Lower lobe of right lung (tissue), 2 donors: ENCODE results near the gene LMTK2. TPM values are rescaled to one million over a fixed set of nuclear protein-coding genes. Genes with fewer than 3 reads are reported as not detected.

Source experiments
- ATAC-seq, 2 donors: fragments of 200-7000 bp; cut with Tn5 transposase; one replicate each; pipeline ENCODE4 v1.9.1; 2020 to 2022; ENCODE audit warnings: mild to moderate bottlenecking in 2 of 2, moderate library complexity in 2 of 2
- DNase-seq: peaks from one replicate; pipeline ENCODE4 v3.0.0-alpha.2; 2020
- H3K27ac ChIP-seq: fragments of 200-600 bp; one replicate; pipeline ENCODE4 v1.8.0; 2022
- H3K27me3 ChIP-seq: fragments of 200-600 bp; one replicate; pipeline ENCODE4 v1.8.0; 2022; ENCODE audit warnings: low read depth
- H3K36me3 ChIP-seq: fragments of 200-600 bp; one replicate; pipeline ENCODE4 v1.8.0; 2022; ENCODE audit warnings: mild to moderate bottlenecking
- H3K4me1 ChIP-seq: fragments of 200-600 bp; one replicate; pipeline ENCODE4 v1.8.0; 2022
- H3K4me3 ChIP-seq: fragments of 200-600 bp; one replicate; pipeline ENCODE4 v1.8.0; 2022; ENCODE audit warnings: mild to moderate bottlenecking
- H3K9me3 ChIP-seq: fragments of 200-600 bp; one replicate; pipeline ENCODE4 v1.8.0; 2022
- intact Hi-C: fragments of 100-400 bp; cut with DNase I; formaldehyde crosslinking; loops from one replicate; pipeline ENCODE4 v1.11.0; 2022
- total RNA-seq: library from RNA; stranded (reverse); fragmentation: NEBNext Ultra II Directional; extraction: Animal tissue kit (Norgen Biotek cat#: 25700); gene quantifications from one replicate; pipeline ENCODE4 v1.2.1, GENCODE V29; 2021
- TF ChIP-seq, protein P1 (sequence below): fragments of 200-600 bp; IDR thresholded peaks from one replicate; pipeline ENCODE4 v1.8.0; 2022; ENCODE audit warnings: antibody characterized with exemption, mild to moderate bottlenecking
- donor health status: DM: no; HTN: yes; CAD: no; lungs with severe emphysema.

LMTK2 gene
- total RNA-seq, 1 donor from 2014 or later, result 24.5 TPM

DNA sequence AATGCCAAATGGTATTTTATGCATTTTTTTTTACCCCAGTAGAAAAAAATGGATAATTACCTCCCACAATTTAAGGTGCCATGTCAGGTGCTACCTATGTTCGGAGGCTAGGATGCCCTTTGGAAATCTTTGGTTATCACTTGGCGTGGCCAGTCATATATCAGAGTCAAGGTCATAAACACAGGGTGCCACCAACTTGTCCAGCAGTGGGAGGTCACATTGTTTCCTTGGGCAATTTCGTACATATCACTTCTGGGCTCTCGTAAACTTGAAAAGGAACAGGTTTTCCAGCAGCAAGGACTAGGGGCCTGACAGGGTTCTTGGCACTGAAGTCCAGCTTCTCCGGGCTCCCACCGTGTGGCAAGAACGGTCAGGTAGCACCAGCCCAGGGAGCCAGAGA, 56.6 kb downstream of the LMTK2 start:
- ATAC-seq, result peak; percentile 4 to 31
- no peaks in the 10 kb centered on the region for H3K27me3 ChIP-seq
- no peak for DNase-seq
- peak overlapping the region; percentile 48 for H3K27ac ChIP-seq
- H3K4me1 ChIP-seq, result no peaks in the 10 kb centered on the region
- no peak overlapping the region for H3K4me3 ChIP-seq
- TF ChIP-seq, protein P1, sequence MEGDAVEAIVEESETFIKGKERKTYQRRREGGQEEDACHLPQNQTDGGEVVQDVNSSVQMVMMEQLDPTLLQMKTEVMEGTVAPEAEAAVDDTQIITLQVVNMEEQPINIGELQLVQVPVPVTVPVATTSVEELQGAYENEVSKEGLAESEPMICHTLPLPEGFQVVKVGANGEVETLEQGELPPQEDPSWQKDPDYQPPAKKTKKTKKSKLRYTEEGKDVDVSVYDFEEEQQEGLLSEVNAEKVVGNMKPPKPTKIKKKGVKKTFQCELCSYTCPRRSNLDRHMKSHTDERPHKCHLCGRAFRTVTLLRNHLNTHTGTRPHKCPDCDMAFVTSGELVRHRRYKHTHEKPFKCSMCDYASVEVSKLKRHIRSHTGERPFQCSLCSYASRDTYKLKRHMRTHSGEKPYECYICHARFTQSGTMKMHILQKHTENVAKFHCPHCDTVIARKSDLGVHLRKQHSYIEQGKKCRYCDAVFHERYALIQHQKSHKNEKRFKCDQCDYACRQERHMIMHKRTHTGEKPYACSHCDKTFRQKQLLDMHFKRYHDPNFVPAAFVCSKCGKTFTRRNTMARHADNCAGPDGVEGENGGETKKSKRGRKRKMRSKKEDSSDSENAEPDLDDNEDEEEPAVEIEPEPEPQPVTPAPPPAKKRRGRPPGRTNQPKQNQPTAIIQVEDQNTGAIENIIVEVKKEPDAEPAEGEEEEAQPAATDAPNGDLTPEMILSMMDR, result no peak
- peaks cover 16% of the 10 kb centered on the region for H3K36me3 ChIP-seq
- intact Hi-C loops, result loop anchor here (10.0 kb wide), 1 partner anchor 58 kb away; the partner anchor contains the start of gene LMTK2
- no peaks in the 10 kb centered on the region for H3K9me3 ChIP-seq

DNA sequence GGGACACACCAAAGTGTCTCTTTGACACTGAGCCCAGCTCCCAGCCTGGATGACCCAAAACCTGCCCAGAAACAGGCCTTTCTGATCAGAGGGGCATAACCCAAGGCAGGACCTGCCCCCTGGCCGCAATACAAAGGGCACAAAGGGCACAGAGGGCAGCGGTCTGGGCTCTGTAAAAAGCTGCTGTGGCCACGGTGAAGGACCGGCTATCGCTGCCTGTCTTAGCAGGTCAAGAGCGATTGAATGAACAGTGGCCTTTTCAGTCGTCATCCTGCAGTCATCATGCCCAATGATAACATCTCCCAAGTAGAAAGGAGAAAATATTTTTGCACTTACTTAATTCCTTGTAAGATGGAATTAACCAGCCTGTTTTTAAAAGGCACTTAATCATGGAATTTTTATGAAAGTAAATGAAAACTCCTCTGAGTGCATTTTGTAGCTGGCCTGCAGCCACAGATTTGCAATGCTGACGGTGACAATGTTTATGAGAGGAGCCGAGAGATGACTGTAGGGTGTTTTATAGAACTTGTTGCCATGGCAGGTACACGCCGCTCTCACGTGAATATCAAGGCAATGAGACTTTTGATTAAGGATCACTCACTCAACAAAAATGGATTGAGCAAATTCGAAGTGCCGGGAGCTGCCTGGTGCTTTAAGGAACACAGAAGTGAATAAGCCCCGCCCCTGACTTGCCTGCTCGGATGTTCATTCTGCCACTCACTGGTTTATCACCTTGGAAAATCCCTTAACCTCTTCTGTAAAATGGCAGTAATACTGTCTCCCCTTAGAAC, 57.2 kb downstream of the LMTK2 start:
- Histone ChIP-seq H3K4me1 (no peaks in the 10 kb centered on the region), H3K4me3 (no peak overlapping the region), H3K9me3 (no peaks in the 10 kb centered on the region), H3K27me3 (no peaks in the 10 kb centered on the region), H3K27ac (peak overlapping the region; percentile 48), H3K36me3 (peaks cover 16% of the 10 kb centered on the region)
- intact Hi-C loops, result loop anchor here (10.0 kb wide), 1 partner anchor 59 kb away; the partner anchor contains the start of gene LMTK2
- no peak for DNase-seq
- TF ChIP-seq, protein P1, result no peak
- ATAC-seq, result peak; percentile 64 to 85

DNA sequence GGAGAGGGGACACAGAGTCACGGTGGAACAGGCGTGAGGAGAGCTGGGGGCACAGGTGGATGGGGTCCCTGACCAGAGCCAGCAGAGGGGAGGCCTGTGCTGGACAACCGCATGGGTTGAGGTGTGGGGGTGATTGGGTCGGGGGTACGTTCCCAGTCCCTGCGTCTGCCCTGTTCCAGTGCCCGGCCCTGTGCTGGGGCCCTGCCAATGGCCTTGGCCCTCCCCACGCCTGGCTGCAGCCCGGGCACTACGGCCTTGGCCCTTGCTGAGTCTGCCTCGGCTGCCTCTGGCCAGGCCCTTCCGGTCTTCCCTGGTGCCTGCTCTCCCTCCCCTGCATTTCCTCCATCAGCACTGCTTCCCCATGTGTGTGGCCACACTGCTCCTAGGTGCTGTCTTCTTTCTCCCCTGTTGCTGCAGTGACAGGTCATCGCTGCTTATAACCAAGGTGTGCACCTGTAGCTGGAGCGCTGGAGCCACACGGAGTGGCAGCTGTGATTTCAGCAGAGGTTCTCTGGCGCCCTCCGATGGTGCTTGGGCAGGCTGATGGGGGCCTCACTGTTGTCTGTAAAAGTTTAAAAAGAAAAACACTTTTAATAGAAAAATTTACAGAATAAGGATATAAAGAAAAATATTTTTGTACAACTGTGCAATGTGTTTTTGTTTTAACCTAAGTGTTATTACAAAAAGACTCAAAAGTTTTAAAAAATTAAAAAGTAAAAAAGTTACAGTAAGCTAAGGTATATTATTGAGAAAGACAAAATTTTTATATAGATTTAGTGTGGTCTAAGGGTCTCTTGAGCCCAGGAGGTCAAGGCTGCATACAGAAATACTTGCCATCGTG, 59.4 kb downstream of the LMTK2 start:
- ATAC-seq (peak; percentile 71 to 74), DNase-seq (peak; percentile 80)
- Histone ChIP-seq H3K27ac (no peak overlapping the region), H3K27me3 (no peaks in the 10 kb centered on the region), H3K9me3 (no peaks in the 10 kb centered on the region), H3K36me3 (no peaks in the 10 kb centered on the region), H3K4me1 (no peaks in the 10 kb centered on the region), H3K4me3 (no peak overlapping the region)
- intact Hi-C loops, result loop anchor here (5.0 to 10.0 kb wide), 2 partner anchors 61 to 144 kb away; partner anchors contain the start of gene LMTK2
- TF ChIP-seq, protein P1, result peak; percentile 77

DNA sequence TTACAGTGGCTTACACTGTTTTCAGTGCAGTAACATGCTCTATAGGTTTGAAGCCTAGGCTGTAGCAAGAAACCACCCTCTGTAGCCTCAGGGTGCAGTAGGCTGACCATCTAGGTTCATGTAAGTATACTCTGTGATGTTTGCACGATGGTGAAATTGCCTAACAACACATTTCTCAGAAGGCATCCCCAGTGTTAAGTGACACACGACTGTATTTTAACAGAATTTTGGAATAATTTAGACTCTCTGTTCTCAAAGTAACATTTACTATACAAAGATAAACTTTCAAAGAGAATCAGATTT, 60.0 kb downstream of the LMTK2 start:
- no peaks in the 10 kb centered on the region for H3K9me3 ChIP-seq
- no peak for DNase-seq
- intact Hi-C loops, result loop anchor here (5.0 to 10.0 kb wide), 2 partner anchors 62 to 144 kb away; partner anchors contain the start of gene LMTK2
- TF ChIP-seq, protein P1, result no peak
- peaks cover 5% of the 10 kb centered on the region for H3K36me3 ChIP-seq
- no peaks in the 10 kb centered on the region for H3K27me3 ChIP-seq
- H3K27ac ChIP-seq, result no peak overlapping the region
- no peak for ATAC-seq
- no peaks in the 10 kb centered on the region for H3K4me1 ChIP-seq
- no peak overlapping the region for H3K4me3 ChIP-seq

DNA sequence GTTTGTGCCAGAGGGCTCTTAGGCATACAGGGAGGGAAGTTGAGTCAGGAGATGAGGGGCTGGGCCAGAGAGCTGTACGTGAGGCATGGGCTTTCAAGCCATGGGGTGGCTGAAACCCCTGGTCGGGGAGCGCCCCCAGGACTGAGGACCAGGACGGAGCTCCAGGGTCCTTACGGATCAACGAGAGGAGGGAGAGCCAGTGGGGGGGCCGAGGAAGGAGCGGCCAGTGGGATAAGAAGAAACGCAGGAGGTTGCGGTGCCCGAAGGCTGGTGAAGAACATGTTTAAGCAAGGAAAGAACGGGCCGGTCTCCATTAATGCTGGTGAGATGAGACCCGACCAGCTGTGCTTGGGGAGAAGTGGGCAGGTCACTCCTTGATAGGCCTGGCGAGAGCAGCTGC, 61.0 kb downstream of the LMTK2 start:
- H3K9me3 ChIP-seq, result no peaks in the 10 kb centered on the region
- H3K4me1 ChIP-seq, result no peaks in the 10 kb centered on the region
- H3K27me3 ChIP-seq, result no peaks in the 10 kb centered on the region
- no peak overlapping the region for H3K4me3 ChIP-seq
- intact Hi-C loops, result loop anchor here (5.0 to 10.0 kb wide), 2 partner anchors 63 to 145 kb away; partner anchors contain the start of gene LMTK2
- peaks cover 14% of the 10 kb centered on the region for H3K36me3 ChIP-seq
- ATAC-seq (no peak), DNase-seq (no peak)
- H3K27ac ChIP-seq, result no peak overlapping the region
- TF ChIP-seq, protein P1, result no peak
